ENCODE measurements around the gene ETF1.

ETF1 gene

DNA sequence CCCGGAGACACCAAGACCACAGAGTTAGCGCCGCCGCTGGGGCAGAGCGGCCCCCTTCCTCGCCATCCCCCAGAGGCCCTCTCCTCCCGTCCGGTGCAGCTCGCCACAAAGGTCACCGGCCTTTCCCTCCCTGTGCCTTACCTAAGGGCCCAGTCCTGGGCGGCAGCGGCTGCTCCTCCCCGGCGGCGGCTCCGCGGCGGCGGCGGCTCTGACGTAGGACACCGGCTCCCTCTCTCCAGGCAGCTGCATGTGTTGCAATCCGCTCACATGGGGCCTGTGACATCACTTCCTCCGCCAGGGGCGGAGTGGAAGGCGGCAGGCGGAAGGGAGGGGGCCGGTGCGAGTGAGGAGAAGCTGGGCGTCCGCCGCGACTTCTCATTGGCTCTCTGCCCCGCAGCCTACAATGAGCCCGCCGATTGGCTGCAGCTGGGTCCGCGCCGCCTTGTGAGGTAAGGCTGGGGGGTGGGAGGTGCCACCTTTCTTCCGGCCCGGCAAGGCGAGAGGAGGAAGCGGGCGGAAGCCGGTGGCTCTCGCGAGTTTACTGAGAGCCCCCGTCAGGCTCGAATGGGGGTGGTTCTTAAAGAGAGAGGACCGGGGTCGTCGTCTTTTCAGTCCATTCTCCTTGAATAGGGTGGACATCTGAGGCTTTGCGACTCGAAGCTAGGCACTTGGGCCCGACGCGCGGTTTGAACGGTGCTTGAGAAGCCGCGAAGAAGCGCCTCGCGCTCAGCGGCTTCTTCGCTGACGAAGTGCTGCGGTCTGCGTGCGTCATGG is at the start of gene ETF1:
Gene ETF1, minus strand, starts transcription at position 281 of the 774 bp plus-strand sequence. CDS start 318 bp downstream, outside the sequence.
- DNase-seq (ENCODE audit: low read depth, low spot score), result peak; percentile 100

DNA sequence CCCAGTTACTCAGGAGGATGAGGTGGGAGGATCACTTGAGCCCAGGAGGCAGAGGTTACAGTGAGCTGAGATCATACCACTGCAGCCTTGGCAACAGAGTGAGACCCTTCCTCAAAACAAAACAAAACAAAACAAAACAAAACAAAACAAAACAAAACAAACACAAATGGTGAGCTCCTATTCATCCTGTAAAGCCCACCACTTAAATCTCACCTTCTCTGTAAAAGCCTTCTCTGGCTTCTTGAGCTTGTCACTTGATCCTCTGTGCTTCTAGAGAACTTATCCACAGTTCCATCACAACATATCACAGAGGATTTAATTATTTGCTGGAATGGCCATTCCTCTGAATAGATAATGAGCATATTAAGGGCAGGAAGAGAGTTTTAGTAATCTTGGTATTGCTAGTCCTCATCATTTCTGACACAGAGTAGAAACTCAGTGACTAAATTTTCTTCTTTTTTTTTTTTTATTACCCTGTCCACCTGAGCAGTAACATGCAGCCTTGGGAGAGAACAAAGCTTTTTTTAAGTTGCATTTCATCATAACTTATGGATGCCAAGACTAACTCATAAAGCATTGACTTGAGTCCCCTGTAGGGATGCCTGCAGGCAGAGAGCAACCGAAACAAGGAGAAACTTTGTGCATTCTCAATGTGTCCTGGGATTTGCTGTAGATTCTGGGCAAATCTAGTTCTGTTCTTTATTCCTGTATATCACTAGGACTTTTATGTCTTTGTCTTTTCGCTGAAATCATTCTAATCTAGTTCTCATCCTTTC is 45.2 kb upstream of the ETF1 start:
- DNase-seq (ENCODE audit: low read depth, low spot score), result no peak

DNA sequence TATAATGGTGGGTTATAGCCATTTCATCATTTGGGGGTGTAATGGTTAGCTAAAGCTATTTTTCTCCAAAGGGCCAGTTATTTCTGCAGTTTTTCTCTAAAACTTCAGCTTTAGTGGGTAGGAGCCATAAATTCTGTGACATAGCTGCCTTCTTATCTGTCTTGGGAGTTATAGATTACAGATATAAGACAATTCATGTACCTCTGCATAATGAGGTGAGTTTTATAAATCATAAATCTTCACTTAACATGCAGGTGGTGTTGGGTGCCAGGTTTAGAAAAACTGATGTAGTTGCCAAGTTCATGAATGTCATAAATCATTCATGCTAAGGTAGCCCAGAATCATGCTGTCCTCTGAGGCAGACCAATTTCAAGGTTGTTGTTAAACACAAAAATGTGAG is 42.1 kb upstream of the ETF1 start:
- no peak for DNase-seq (ENCODE audit: low read depth, low spot score)

DNA sequence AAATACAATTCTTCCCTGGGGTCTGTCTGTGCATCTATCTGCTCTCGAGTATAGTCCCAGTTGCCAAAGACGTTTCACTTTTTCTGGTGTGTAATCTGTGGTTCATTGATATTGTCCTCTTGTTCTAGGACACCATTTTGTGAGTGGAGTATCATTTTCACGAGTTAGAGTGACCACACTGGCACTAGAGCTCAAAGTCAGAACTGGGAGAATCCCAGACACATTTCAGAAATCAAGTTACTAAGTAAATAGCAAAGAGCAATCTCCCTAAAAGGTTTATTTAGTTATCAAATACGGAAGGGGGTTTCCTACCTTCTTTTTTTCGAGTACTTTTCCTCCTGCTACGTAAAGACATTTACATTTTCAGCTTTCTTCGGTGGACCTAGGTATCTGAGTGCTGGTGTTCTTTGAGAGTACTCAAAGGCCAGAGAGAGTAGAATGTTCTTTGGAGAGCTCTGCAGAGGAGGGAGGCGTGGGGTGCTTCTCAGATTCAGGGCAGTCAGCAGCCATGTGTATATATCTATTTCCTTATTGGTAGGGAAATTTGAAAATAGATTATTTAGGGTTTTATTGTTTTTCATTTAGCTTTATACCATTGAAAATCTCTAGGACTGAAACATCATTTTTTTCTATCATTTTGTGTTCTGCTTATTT is 41.1 kb upstream of the ETF1 start:
- DNase-seq (ENCODE audit: low read depth, low spot score), result no peak

DNA sequence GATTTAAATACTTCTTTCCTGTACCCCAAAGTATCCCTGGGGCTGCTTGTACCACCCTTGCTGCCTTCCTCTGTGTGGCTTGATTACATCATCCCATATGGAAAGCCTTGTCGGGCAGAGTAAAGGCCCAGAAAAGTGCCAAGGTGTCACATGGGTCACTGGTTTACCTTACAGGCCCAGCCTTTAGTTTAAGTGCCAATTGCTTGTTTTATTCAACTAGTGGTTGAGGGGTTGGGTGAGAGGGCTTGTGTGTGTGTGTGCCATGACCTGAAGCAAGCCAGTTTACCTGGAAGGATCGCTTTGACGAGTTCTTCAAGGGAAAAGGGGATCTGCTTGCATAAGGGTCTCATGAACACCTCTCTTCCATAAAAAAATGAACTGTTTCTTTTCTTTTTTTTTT is 39.9 kb upstream of the ETF1 start:
- no peak for DNase-seq (ENCODE audit: low read depth, low spot score)

DNA sequence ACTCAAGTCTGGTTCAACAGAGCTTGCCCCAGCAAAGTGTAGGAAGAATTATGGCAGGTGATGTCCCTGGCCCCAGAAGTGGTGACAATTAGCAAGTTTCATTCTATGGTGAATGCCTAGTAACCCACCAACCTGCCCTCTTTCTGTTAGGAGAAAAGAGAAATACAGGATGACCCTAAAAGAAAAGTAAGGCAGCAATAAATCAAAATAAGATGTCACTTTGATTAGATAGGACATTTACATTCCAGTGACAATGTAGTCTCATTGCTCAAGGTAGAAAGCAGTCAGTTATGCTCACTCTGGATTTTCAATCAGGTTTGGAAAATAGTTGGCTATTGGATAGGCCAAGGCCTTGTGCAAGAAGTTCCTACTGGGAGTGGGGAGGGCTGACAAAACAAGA is 37.7 kb upstream of the ETF1 start:
- DNase-seq (ENCODE audit: low read depth, low spot score), result no peak

DNA sequence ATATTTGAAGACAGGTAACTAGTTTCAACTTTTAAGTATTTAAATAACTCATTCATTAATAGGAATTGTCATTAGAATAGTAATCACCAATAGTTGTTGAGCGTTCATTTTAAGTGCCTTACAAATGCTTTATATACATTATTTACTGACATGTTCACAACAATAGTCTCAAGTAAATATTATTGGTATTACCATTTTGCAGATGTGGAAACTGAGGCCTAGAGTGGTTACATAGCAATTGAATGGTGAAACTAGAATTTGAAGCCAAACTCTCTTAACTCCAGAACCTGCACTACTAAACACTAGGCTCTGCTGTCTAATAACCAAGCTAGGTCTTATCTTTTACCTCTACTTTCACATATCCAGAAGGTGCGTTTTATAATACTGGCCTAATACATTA is 37.0 kb upstream of the ETF1 start:
- DNase-seq (ENCODE audit: low read depth, low spot score), result no peak

DNA sequence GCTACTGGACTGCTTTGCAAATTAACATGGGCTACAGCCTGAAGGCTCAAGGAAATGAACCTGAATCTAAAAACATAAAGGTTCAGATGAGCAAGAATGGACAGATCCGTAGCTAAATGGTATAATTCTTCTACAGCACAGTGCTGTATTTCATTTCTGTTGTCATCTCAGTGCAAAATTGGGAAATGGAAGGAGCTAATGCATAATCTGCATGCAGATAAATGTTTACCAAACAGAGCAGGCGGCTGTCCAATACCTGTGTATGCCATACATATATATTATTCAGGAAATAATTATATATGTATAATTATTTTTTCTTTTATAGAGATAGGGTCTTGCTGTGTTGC is 36.5 kb upstream of the ETF1 start:
- DNase-seq (ENCODE audit: low read depth, low spot score), result no peak

DNA sequence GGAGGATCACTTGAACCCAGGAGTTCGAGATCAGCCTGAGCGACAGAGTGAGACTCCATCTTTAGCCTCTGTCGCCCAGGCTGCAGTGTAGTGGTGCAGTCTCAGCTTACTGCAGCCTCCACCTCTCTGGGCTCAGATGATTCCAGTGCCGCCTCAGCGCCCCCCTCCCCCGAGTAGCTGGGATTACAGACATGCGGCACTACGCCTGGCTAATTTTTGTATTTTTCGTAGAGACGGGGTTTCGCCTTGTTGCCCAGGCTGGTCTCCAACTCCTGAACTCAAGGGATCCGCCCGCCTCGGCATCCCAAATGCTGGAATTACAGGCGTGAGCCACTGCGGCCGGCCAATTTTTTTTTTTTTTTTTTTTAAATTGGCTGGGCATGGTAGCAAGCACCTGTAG is 34.4 kb upstream of the ETF1 start:
- DNase-seq (ENCODE audit: low read depth, low spot score), result no peak

DNA sequence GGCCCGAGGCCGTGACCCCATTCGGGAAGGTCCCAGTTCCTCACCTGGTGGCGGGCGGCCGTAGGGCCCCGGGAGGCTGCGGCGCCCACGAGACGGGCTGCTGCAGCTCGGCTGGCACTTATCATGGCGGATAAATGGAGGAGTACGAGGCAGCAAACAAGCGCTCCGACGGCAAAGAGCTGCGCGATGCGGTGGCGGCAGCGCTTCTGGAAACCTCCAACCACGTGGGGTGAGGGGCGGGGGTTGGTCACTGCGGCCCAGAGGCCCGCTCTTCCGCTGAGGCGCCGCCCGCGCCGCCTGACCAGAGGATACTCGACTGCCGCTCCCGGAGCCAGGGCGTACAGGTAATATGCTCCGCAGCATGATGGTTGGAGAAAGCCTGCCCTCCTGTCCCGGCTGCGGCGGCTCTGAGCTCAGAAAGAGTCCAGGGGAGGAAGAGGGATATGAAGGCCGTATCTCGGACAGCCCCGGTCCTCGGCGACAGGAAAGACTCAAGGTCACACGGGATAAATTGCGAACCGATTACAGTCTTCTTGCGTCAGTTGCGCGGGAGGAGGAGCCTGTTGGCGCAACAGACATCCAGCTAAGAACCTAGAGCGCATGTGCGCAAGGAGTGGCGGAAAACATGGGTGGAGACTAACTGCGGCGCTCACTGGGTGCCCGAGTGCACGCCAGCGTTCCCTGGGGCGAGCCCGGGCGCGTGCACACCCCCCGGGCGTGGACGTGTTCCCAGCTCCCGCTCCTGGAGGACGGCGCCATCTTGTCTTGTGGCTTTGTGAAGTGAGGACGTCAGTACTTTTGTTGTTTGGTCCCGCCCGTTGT is 32.4 kb upstream of the ETF1 start, which contains the start of gene HSPA9:
Gene HSPA9, minus strand, starts transcription at position 208 of the 822 bp plus-strand sequence. Its CDS starts 83 bp downstream, at position 125.
- DNase-seq (ENCODE audit: low read depth, low spot score), result peak; percentile 100

DNA sequence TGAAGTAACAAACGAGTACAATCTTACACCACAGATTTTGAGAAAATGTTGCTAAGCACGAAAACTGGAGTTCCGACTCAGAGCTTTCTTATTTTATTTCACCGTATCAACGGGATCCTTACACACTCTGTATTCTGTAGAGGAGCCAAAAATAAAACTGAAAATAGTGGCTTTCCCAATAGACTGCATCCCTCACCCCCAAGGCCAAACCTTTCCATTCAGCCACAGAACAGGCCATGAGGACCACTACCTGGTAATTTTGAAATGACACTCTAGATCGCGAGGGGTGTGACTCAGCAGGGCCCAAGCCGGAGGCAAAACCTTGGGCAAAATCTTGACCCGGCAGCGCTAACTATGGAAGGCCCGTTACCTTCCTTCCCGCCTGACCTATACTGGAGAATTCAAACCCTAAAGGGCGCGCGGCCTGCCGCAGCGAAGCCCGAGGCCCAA is 31.7 kb upstream of the ETF1 start:
- no peak for DNase-seq (ENCODE audit: low read depth, low spot score)

DNA sequence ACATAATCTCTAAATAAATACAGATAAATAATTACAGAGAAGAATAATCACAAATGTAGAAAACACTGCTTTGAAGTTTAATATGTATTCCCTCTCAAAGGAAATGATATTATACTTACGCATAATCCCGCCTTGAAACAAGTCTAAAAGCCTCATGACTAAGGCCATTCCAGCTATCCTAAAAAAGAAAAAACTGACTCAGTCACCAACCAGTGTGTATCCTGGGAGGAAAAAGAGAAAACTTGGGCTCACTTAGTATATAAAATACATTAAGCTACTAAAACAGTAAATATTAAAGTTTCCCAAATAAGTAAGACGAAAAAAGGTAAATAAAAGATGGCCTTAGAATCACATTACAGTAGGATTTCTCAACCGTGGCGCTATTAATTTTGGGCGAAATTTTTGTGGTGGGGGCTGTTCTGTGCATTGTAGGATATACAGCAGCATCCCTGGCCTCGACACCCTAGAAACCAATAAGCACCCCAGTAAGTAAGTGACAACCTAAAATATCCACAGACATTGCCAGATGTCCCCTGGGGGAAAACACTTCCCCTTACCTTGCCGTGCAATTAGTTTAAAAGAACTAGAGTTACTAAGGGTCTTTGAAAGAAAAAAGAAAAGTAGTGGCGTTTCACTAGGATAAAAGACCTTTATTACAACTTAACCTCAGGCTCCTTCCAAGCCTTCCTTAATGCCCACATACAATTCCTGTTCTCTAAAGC is 31.1 kb upstream of the ETF1 start:
- no peak for DNase-seq (ENCODE audit: low read depth, low spot score)

DNA sequence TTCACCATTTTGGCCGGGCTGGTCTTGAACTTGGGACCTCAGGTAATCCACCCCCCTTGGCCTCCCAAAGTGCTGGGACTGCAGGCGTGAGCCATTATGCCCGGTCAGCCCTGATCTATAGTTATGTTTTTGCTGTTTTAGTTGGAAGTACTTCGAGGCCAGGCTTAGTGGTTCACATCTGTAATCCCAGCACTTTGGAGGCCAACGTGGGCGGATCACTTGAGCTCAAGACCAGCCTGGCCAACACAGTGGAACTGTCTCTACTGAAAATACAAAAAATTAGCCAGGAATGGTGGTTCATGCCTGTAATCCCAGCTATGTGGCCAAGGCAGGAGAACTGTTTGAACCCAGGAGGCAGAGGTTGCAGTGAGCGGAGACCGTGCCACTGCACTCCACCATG is 30.2 kb upstream of the ETF1 start:
- no peak for DNase-seq (ENCODE audit: low read depth, low spot score)

DNA sequence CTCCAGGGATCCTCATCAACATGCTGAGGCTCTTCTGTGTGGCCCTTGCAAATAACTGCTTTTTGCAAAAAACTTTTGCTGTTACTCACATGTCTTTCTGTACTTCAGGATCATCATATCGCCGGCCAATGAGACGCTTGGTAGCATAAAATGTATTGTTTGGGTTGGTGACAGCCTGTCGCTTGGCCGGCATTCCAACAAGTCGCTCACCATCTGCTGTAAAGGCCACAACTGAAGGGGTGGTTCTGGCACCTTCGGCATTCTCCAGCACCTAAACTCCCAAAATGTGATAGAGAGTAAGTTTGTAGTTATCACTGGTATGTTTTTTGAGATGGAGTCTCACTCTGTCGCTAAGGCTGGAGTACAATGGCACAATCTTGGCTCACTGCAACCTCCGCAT is 27.8 kb upstream of the ETF1 start:
- DNase-seq (ENCODE audit: low read depth, low spot score), result no peak

DNA sequence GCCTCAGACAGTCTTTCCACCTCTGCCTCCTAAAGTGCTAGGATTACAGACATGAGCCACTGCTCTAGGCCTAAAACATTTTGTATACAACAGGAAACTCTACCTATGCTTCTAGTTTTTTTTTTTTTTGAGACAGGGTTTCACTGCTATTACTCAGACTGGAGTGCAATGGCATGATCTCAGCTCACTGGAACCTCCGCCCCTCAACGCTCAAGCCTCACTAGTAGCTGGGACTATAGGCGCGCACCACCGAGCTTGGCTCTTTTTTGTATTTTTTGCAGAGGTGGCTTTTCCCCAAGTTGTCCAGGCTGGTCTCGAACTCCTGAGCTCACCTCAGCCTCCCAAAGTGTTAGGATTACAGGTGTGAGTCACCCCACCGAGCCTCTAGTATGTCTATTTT is 26.7 kb upstream of the ETF1 start:
- DNase-seq (ENCODE audit: low read depth, low spot score), result no peak

DNA sequence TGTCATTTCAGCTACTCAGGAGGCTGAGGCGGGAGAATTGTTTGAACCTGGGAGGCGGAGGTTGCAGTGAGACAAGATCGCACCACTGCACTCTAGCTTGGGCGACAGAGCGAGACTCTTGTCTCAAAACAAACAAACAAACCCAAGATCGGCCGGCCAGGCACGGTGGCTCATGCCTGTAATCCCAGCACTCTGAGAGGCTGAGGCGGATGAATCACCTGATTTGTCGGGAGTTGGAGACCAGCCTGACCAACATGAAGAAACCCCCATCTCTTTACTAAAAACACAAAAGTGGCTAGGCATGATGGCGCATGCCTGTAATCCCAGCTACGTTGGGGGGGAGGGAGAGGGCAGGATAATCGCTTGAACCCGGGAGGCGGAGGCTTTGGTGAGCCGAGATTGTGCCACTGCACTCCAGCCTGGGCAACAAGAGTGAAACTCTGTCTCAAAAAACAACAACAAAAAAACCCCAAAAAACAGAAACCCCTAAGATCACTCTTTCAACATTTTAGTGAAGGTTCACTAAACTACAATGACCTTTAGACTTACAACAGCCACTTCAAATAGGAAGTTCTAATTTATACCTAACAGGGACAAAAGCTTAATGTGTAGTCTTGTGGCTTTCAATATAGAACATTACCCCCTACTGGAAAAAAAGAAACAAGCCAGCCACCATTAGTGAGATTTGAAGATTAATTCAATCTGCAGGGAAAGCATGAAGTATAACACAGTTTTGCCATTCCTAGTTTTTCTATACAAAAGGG is 25.2 kb upstream of the ETF1 start:
- DNase-seq (ENCODE audit: low read depth, low spot score), result peak; percentile 78

DNA sequence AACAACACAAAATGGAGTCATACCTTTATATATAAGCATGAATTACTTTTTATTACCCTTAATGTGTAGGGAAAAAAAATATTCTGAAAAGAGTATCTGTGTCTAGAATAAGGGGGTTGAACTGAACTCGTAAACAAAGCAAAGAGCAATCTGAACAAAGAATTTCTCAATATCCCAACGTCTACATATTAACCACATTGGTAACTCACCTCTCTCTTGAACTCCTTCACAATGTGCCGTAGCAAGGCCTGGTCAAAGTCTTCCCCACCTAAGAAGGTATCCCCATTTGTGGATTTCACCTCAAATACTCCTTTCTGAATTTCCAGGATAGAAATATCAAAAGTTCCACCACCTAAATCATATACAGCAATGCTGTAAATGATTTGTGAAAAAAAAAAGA is 23.8 kb upstream of the ETF1 start:
- DNase-seq (ENCODE audit: low read depth, low spot score), result no peak

DNA sequence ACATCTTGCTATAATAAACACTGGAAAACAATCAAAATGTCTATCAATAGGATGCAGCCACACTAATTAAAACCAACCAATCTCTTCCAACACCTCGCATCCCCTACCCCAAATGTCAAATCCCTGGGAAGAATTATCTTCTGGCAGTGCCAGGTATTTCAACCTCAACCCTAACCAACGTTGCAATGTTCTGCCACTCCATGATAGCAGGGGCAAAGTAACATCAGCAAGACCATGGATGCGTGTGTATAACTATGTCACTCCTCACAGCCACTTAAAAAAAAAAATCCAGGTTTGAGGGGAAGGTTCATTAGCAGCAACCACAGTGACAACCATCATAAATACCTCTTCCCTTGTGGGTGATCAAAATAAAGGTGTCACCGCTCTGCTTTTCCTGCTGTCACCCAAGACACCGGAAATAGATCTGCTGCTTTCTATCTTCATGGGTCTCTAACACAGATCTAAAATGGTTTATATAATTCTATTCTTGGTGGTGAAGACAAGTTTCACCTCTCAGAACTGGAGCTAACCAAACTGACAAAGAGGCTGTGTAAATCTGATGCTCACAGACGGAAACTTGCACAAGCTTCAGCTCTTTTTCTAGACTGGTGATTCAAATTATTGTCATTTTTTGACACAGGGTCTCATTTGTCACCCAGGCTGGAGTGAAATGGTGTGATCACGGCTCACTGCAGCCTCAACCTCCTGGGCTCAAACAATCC is 22.2 kb upstream of the ETF1 start:
- DNase-seq (ENCODE audit: low read depth, low spot score), result no peak

DNA sequence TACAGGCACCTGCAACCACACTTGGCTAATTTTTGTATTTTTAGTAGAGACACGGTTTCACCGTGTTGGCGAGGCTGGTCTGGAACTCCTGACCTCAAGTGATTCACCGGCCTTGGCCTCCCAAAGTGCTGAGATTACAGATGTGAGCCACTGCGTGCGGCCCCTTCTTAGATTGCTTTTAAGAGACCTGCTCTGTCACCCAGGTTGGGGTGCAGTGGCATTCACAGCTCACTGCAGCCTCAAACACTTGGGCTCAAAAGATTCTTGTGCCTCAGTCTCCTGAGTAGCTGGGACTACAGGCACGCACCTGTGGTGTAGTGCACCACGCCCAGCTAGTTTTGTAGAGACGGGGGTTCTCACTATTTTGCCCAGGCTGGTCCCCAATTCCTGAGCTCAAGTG is 21.2 kb upstream of the ETF1 start:
- no peak for DNase-seq (ENCODE audit: low read depth, low spot score)

All from astrocyte of the hippocampus (primary cell).